ENCODE measurements around the gene MSI1. TPM values are rescaled to one million over a fixed set of nuclear protein-coding genes. Genes with fewer than 3 reads are reported as not detected.

MSI1 gene
- total and polyA plus RNA-seq, 2 of the 13 experiments (the other 11 are each of a cell fraction or from before 2014, with no cell fraction given): 0.09 to 0.46 TPM

- TF ChIP-seq, protein P1, sequence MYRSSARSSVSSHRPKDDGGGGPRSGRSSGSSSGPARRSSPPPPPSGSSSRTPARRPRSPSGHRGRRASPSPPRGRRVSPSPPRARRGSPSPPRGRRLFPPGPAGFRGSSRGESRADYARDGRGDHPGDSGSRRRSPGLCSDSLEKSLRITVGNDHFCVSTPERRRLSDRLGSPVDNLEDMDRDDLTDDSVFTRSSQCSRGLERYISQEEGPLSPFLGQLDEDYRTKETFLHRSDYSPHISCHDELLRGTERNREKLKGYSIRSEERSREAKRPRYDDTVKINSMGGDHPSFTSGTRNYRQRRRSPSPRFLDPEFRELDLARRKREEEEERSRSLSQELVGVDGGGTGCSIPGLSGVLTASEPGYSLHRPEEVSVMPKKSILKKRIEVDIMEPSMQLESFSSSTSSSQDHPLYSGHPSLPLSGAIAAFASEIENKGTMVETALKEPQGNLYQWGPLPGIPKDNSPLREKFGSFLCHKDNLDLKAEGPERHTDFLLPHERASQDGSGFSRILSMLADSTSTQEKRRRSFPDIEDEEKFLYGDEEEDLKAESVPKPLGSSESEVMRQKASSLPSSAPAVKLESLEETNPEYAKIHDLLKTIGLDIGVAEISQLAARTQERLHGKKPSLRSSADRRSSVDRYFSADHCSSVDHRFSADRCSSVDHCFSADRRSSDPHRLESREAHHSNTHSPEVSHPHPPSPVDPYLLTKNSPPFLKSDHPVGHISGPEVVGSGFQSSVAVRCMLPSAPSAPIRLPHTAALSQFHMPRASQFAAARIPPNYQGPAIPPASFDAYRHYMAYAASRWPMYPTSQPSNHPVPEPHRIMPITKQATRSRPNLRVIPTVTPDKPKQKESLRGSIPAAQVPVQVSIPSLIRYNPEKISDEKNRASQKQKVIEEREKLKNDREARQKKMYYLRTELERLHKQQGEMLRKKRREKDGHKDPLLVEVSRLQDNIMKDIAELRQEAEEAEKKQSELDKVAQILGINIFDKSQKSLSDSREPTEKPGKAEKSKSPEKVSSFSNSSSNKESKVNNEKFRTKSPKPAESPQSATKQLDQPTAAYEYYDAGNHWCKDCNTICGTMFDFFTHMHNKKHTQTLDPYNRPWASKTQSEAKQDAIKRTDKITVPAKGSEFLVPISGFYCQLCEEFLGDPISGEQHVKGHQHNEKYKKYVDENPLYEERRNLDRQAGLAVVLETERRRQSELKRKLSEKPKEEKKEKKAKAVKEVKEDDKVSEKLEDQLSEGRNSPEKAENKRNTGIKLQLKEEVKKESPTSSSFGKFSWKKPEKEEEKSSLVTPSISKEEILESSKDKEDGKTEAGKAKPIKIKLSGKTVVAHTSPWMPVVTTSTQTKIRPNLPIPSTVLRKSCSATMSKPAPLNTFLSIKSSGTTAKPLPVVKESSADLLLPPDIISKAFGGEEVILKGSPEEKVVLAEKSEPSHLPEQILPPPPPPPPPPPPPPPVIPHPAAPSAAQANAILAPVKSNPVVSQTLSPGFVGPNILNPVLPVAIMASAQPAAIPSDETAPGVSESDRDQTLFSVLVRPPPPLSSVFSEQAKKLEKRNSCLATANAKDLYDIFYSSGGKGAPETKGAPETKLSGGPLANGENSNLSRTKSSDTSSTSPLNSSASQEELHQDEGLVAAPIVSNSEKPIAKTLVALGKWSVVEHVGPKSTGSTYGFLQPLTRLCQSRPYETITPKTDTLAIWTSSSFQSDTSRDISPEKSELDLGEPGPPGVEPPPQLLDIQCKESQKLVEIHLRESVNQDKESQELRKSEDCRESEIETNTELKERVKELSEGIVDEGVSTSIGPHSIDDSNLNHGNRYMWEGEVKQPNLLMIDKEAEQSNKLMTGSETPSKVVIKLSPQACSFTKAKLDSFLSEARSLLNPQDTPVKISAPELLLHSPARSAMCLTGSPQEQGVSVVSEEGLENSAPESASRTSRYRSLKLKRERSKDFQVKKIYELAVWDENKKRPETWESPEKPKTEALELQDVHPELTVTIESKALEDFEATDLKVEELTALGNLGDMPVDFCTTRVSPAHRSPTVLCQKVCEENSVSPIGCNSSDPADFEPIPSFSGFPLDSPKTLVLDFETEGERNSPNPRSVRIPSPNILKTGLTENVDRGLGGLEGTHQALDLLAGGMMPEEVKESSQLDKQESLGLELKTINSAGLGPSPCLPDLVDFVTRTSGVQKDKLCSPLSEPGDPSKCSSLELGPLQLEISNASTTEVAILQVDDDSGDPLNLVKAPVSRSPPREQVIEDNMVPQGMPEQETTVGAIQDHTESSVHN (CRISPR knock-in tag; IDR thresholded peaks at IDR 0.05): no peak
- TF ChIP-seq AGO2 (optimal IDR thresholded peaks at IDR 0.05; ENCODE audit: low read depth, low read length): peak; percentile 48
- TF ChIP-seq PHF20 (CRISPR knock-in tag; IDR thresholded peaks at IDR 0.05): no peak
- 0 out of 2 replicates have a peak, but pooled peaks have one; percentile 22 for TF ChIP-seq PHF8 (CRISPR knock-in tag; IDR thresholded peaks at IDR 0.05)
- TF ChIP-seq, protein P2, sequence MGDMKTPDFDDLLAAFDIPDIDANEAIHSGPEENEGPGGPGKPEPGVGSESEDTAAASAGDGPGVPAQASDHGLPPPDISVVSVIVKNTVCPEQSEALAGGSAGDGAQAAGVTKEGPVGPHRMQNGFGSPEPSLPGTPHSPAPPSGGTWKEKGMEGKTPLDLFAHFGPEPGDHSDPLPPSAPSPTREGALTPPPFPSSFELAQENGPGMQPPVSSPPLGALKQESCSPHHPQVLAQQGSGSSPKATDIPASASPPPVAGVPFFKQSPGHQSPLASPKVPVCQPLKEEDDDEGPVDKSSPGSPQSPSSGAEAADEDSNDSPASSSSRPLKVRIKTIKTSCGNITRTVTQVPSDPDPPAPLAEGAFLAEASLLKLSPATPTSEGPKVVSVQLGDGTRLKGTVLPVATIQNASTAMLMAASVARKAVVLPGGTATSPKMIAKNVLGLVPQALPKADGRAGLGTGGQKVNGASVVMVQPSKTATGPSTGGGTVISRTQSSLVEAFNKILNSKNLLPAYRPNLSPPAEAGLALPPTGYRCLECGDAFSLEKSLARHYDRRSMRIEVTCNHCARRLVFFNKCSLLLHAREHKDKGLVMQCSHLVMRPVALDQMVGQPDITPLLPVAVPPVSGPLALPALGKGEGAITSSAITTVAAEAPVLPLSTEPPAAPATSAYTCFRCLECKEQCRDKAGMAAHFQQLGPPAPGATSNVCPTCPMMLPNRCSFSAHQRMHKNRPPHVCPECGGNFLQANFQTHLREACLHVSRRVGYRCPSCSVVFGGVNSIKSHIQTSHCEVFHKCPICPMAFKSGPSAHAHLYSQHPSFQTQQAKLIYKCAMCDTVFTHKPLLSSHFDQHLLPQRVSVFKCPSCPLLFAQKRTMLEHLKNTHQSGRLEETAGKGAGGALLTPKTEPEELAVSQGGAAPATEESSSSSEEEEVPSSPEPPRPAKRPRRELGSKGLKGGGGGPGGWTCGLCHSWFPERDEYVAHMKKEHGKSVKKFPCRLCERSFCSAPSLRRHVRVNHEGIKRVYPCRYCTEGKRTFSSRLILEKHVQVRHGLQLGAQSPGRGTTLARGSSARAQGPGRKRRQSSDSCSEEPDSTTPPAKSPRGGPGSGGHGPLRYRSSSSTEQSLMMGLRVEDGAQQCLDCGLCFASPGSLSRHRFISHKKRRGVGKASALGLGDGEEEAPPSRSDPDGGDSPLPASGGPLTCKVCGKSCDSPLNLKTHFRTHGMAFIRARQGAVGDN (CRISPR knock-in tag; IDR thresholded peaks at IDR 0.05): peak; percentile 50; the same call in 1 of the 2 replicates
- peak; percentile 17 for TF ChIP-seq TEAD3 (CRISPR knock-in tag; optimal IDR thresholded peaks at IDR 0.05; ENCODE audit: borderline replicate concordance)
- no peak for TF ChIP-seq RNF219 (CRISPR knock-in tag; IDR thresholded peaks at IDR 0.05)
- TF ChIP-seq, protein P3, sequence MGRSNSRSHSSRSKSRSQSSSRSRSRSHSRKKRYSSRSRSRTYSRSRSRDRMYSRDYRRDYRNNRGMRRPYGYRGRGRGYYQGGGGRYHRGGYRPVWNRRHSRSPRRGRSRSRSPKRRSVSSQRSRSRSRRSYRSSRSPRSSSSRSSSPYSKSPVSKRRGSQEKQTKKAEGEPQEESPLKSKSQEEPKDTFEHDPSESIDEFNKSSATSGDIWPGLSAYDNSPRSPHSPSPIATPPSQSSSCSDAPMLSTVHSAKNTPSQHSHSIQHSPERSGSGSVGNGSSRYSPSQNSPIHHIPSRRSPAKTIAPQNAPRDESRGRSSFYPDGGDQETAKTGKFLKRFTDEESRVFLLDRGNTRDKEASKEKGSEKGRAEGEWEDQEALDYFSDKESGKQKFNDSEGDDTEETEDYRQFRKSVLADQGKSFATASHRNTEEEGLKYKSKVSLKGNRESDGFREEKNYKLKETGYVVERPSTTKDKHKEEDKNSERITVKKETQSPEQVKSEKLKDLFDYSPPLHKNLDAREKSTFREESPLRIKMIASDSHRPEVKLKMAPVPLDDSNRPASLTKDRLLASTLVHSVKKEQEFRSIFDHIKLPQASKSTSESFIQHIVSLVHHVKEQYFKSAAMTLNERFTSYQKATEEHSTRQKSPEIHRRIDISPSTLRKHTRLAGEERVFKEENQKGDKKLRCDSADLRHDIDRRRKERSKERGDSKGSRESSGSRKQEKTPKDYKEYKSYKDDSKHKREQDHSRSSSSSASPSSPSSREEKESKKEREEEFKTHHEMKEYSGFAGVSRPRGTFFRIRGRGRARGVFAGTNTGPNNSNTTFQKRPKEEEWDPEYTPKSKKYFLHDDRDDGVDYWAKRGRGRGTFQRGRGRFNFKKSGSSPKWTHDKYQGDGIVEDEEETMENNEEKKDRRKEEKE (IDR thresholded peaks at IDR 0.05): no peak
- 0 out of 2 replicates have a peak, but pooled peaks have one; percentile 15 for TF ChIP-seq BCL6 (CRISPR knock-in tag; IDR thresholded peaks at IDR 0.05)
Observed at GRCh38 chr12:120342175-120343038, 26.6 kb downstream of the MSI1 start (continued).
